Lower leg skin (tissue), 3 donors: Measurements from ENCODE around the gene POLR3A.

Source experiments
- CTCF ChIP-seq, 3 donors: fragments of 450-650 bp; IDR thresholded peaks; one replicate each; pipeline ENCODE4 v1.5.1; 2016; ENCODE audit warnings: antibody characterized with exemption in 3 of 3, mild to moderate bottlenecking in 3 of 3, moderate library complexity in 2 of 3
- POLR2A ChIP-seq, 2 donors: fragments of 450-650 bp; IDR thresholded peaks; one replicate each; pipeline ENCODE4 v1.6.1; 2016 to 2017; ENCODE audit warnings: antibody characterized with exemption in 2 of 2, mild to moderate bottlenecking in 1 of 2, moderate library complexity in 1 of 2

GRCh38 chr10:78017856-78018255 is 11.5 kb downstream of the POLR3A start:
- no peak for TF ChIP-seq CTCF (IDR thresholded peaks at IDR 0.05)
- no peak for TF ChIP-seq POLR2A (IDR thresholded peaks at IDR 0.05)
